HFFc6 (cell line): ENCODE results near the gene LUC7L3. TPM values are rescaled to one million over a fixed set of nuclear protein-coding genes. Genes with fewer than 3 reads are reported as not detected.

ENCODE experiments used
- DNase-seq: peaks from one replicate; pipeline ENCODE4 v3.0.0-alpha.2; 2018
- H3K27ac Mint-ChIP-seq: 2 replicates; pipeline ENCODE4 v1.8.0; 2020; ENCODE audit warnings: mild to moderate bottlenecking, mixed read lengths
- H3K27me3 Mint-ChIP-seq: 2 replicates; pipeline ENCODE4 v1.8.0; 2021; ENCODE audit warnings: mild to moderate bottlenecking, moderate library complexity, mixed read lengths; ENCODE audit not compliant: insufficient read depth
- H3K36me3 Mint-ChIP-seq: 2 replicates; pipeline ENCODE4 v1.8.0; 2021; ENCODE audit warnings: low read depth, mixed read lengths
- H3K4me1 Mint-ChIP-seq: 2 replicates; pipeline ENCODE4 v1.8.0; 2020; ENCODE audit warnings: low read depth, mixed read lengths
- H3K4me3 Mint-ChIP-seq: 2 replicates; pipeline ENCODE4 v1.8.0; 2020; ENCODE audit warnings: mild to moderate bottlenecking, moderate library complexity, mixed read lengths
- H3K9me3 Mint-ChIP-seq: 2 replicates; pipeline ENCODE4 v1.8.0; 2020; ENCODE audit warnings: mild to moderate bottlenecking, mixed read lengths
- CTCF ChIP-seq: fragments of 200-600 bp; sonication (generic); IDR thresholded peaks from 2 replicates; pipeline ENCODE4 v1.5.0; 2021; ENCODE audit warnings: antibody characterized with exemption, mild to moderate bottlenecking
- total RNA-seq, 6 experiments: library from RNA; stranded (reverse); fragmentation: NEBNext Ultra II Directional; extraction: Animal tissue kit (Norgen Biotek cat#: 25700); gene quantifications; 2 replicates in 1 of 6; 3 replicates in 5 of 6; pipeline ENCODE4 v1.2.3, GENCODE V29; 2021

Gene LUC7L3
- total RNA-seq, 6 experiments from 2014 or later, result 54.0 to 76.3 (median 59.1) TPM

DNA sequence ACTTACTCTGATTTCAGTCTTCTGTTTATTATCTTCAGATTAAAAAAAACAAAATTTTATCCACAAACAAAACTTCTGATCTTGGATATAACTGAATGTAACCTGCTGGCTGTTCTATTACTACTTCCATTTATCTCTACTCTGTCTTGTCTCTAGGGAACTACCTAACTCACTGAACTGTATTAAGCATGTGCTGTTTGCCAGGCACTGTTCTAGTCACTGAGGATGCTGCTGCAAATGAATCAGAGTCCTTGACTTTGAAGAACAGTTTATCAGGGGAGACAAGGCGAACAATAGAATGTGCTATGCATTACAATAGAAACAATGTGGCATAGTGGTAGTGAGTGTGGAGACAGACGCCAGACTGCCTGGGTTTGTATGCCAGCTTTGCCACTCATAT, 9.4 kb upstream of the LUC7L3 start:
- no peak for TF ChIP-seq CTCF
- H3K27ac Mint-ChIP-seq, result no peak overlapping the region
- H3K9me3 Mint-ChIP-seq, result no peaks in the 10 kb centered on the region
- H3K36me3 Mint-ChIP-seq, result peaks cover 4% of the 10 kb centered on the region; the same call in 1 of the 2 replicates
- no peak overlapping the region for H3K4me3 Mint-ChIP-seq
- H3K27me3 Mint-ChIP-seq, result peaks cover 6% of the 10 kb centered on the region; the same call in 1 of the 2 replicates
- DNase-seq, result no peak
- H3K4me1 Mint-ChIP-seq, result peaks cover 35% of the 10 kb centered on the region

- Mint-ChIP-seq H3K4me1 (peaks cover 29% of the 10 kb centered on the region), H3K4me3 (no peak overlapping the region), H3K27me3 (peaks cover 6% of the 10 kb centered on the region; the same call in 1 of the 2 replicates), H3K9me3 (no peaks in the 10 kb centered on the region), H3K36me3 (no peaks in the 10 kb centered on the region; the same call in 1 of the 2 replicates), H3K27ac (no peak overlapping the region)
- TF ChIP-seq CTCF, result no peak
- no peak for DNase-seq
These were observed 8.8 kb upstream of the LUC7L3 start for GRCh38 chr17:50710650-50711049.

GRCh38 chr17:50712641-50713040, 6.8 kb upstream of the LUC7L3 start:
- Mint-ChIP-seq H3K4me3 (no peak overlapping the region), H3K27me3 (peaks cover 1% of the 10 kb centered on the region; the same call in 1 of the 2 replicates), H3K27ac (no peak overlapping the region), H3K36me3 (no peaks in the 10 kb centered on the region), H3K4me1 (peaks cover 21% of the 10 kb centered on the region), H3K9me3 (no peaks in the 10 kb centered on the region)
- no peak for TF ChIP-seq CTCF
- DNase-seq, result no peak

- H3K4me3 Mint-ChIP-seq, result no peak overlapping the region
- peaks cover 5% of the 10 kb centered on the region; the same call in 1 of the 2 replicates for H3K4me1 Mint-ChIP-seq
- no peak for DNase-seq
- no peaks in the 10 kb centered on the region for H3K9me3 Mint-ChIP-seq
- no peaks in the 10 kb centered on the region for H3K27me3 Mint-ChIP-seq
- H3K36me3 Mint-ChIP-seq, result peaks cover 9% of the 10 kb centered on the region; the same call in 1 of the 2 replicates
- H3K27ac Mint-ChIP-seq, result no peak overlapping the region
- no peak for TF ChIP-seq CTCF
These were observed 3.9 kb upstream of the LUC7L3 start for GRCh38 chr17:50715471-50715870.

- peak overlapping the region; percentile 97 for H3K4me3 Mint-ChIP-seq
- peaks cover 28% of the 10 kb centered on the region for H3K4me1 Mint-ChIP-seq
- peaks cover 16% of the 10 kb centered on the region for H3K36me3 Mint-ChIP-seq
- peaks cover 5% of the 10 kb centered on the region; the same call in 1 of the 2 replicates for H3K27me3 Mint-ChIP-seq
- peak overlapping the region; percentile 99 for H3K27ac Mint-ChIP-seq
- TF ChIP-seq CTCF, result no peak
- no peaks in the 10 kb centered on the region for H3K9me3 Mint-ChIP-seq
- DNase-seq, result no peak
These were observed 756 bp downstream of the LUC7L3 start for GRCh38 chr17:50719924-50720794.
